Iris pigment epithelial cell (primary cell): Measurements from ENCODE around the gene ZNF730.
"Not testable (repeated sequence)": the region's sequence is repeated elsewhere in the genome, so short reads cannot be mapped to it uniquely, and the experiment has no call there.

Experiments used
- DNase-seq: peaks from one replicate; pipeline ENCODE4 v3.0.0-alpha.2; 2011; ENCODE audit warnings: low read depth

Gene ZNF730

GRCh38 chr19:23116802-23117571 is at the start of gene ZNF730:
ZNF730 (plus strand) TSS chr19:23117025; CDS start chr19:23117174, 149 bp downstream.
- DNase-seq = peak; percentile 76

GRCh38 chr19:23070353-23071146 is 46.3 kb upstream of the ZNF730 start:
- peak; percentile 67 for DNase-seq

- DNase-seq = peak; percentile 28
Measured at GRCh38 chr19:23071147-23071511, 45.7 kb upstream of the ZNF730 start.

- DNase-seq = peak; percentile 77
Measured at GRCh38 chr19:23075031-23075733, 41.6 kb upstream of the ZNF730 start.

- not testable (repeated sequence) for DNase-seq
Measured at GRCh38 chr19:23077776-23078175, 39.0 kb upstream of the ZNF730 start.

- DNase-seq = no peak
Measured at GRCh38 chr19:23093832-23094231, 23.0 kb upstream of the ZNF730 start.

GRCh38 chr19:23095418-23095817 is 21.4 kb upstream of the ZNF730 start:
- DNase-seq = no peak

GRCh38 chr19:23098286-23098685 is 18.5 kb upstream of the ZNF730 start:
- no peak for DNase-seq

- DNase-seq = peak; percentile 43
Measured at GRCh38 chr19:23098988-23099387, 17.8 kb upstream of the ZNF730 start.

GRCh38 chr19:23099966-23100365 is 16.9 kb upstream of the ZNF730 start:
- DNase-seq = no peak

- no peak for DNase-seq
Measured at GRCh38 chr19:23101241-23101640, 15.6 kb upstream of the ZNF730 start.

GRCh38 chr19:23118400-23118799 is 1.6 kb downstream of the ZNF730 start:
- no peak for DNase-seq

GRCh38 chr19:23134211-23134610 is 17.4 kb downstream of the ZNF730 start:
- DNase-seq = not testable (repeated sequence)

- no peak for DNase-seq
Measured at GRCh38 chr19:23145617-23146415, 29.0 kb downstream of the ZNF730 start.

- no peak for DNase-seq
Measured at GRCh38 chr19:23160766-23161165, 43.9 kb downstream of the ZNF730 start.

- not testable (repeated sequence) for DNase-seq
Measured at GRCh38 chr19:23168286-23168685, 51.5 kb downstream of the ZNF730 start.

- DNase-seq = no peak
Measured at GRCh38 chr19:23183251-23183650, 66.4 kb downstream of the ZNF730 start.

GRCh38 chr19:23190341-23190740 is 73.5 kb downstream of the ZNF730 start:
- no peak for DNase-seq
